Activated T-cell treated with anti-CD3 and anti-CD28 coated beads, Interleukin-2, amount 50 U/mL, for 4 hours (primary cell): Measurements from ENCODE around the gene TPRN. TPM values are rescaled to one million over a fixed set of nuclear protein-coding genes. Genes with fewer than 3 reads are reported as not detected.
A peak's percentile ranks its signal among the peaks of the same experiment; 100 is the strongest.

Experiments
- ATAC-seq, 2 donors: fragments of 200-7000 bp; cut with Tn5 transposase; one replicate each; pipeline ENCODE4 v1.10.0; 2021
- DNase-seq: peaks from one replicate; pipeline ENCODE4 v3.0.0-alpha.2; 2020
- H3K27me3 Mint-ChIP-seq: one replicate; pipeline ENCODE4 v1.8.0; 2021; ENCODE audit warnings: low read depth, mixed read lengths
- H3K36me3 Mint-ChIP-seq: one replicate; pipeline ENCODE4 v1.8.0; 2022; ENCODE audit warnings: mixed read lengths; ENCODE audit not compliant: insufficient read depth
- H3K4me1 Mint-ChIP-seq: one replicate; pipeline ENCODE4 v1.8.0; 2021; ENCODE audit warnings: low read depth, mixed read lengths
- H3K4me3 Mint-ChIP-seq: one replicate; pipeline ENCODE4 v1.8.0; 2021; ENCODE audit warnings: mild to moderate bottlenecking, moderate library complexity, mixed read lengths
- H3K9me3 Mint-ChIP-seq: one replicate; pipeline ENCODE4 v1.8.0; 2021; ENCODE audit warnings: mixed read lengths
- total RNA-seq, 3 donors: library from RNA; stranded (reverse); gene quantifications; one replicate each; pipeline ENCODE4 v1.2.1, GENCODE V29; 2021

TPRN gene
- total RNA-seq, 3 donors from 2014 or later = 15.4 to 15.6 (median 15.5) TPM

- DNase-seq (no peak), ATAC-seq (no peak)
- Mint-ChIP-seq H3K4me1 (no peaks in the 10 kb centered on the region), H3K36me3 (peaks cover 2% of the 10 kb centered on the region), H3K27me3 (no peaks in the 10 kb centered on the region), H3K9me3 (no peaks in the 10 kb centered on the region), H3K4me3 (no peak overlapping the region)
Observed at GRCh38 chr9:137214620-137215019, 14.1 kb upstream of the TPRN start.

GRCh38 chr9:137213160-137214060 lies 12.9 kb upstream of the TPRN start:
- no peaks in the 10 kb centered on the region for H3K4me1 Mint-ChIP-seq
- no peaks in the 10 kb centered on the region for H3K9me3 Mint-ChIP-seq
- peaks cover 6% of the 10 kb centered on the region for H3K36me3 Mint-ChIP-seq
- DNase-seq (no peak), ATAC-seq (no peak)
- H3K27me3 Mint-ChIP-seq = no peaks in the 10 kb centered on the region
- H3K4me3 Mint-ChIP-seq = no peak overlapping the region

DNA sequence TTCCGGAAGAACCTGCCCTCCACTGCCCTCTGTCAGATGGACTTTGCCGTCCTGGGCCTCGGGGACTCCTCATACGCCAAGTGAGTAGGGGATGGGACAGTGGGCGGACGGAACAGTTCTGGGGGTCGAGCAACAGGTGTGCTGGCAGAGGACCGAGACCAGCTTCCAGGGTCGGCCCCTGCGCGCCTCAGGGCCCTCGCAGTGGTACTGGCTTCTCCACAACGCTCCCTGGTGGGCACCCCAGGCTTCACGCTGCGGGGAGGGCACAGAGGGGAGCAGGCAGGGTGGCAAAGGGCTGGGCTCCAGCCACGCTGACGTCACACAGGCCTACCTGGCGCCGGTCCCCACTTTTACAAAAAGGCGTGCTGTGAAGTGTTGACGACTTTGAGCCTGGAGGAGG lies 12.0 kb upstream of the TPRN start:
- Mint-ChIP-seq H3K36me3 (peaks cover 7% of the 10 kb centered on the region), H3K4me1 (peaks cover 1% of the 10 kb centered on the region), H3K27me3 (no peaks in the 10 kb centered on the region), H3K9me3 (no peaks in the 10 kb centered on the region), H3K4me3 (no peak overlapping the region)
- ATAC-seq = no peak
- no peak for DNase-seq

GRCh38 chr9:137211532-137211931 lies 11.0 kb upstream of the TPRN start:
- peaks cover 13% of the 10 kb centered on the region for H3K36me3 Mint-ChIP-seq
- ATAC-seq = no peak
- H3K4me1 Mint-ChIP-seq = peaks cover 11% of the 10 kb centered on the region
- no peak for DNase-seq
- H3K4me3 Mint-ChIP-seq = no peak overlapping the region
- H3K27me3 Mint-ChIP-seq = no peaks in the 10 kb centered on the region
- no peaks in the 10 kb centered on the region for H3K9me3 Mint-ChIP-seq

GRCh38 chr9:137206602-137207001 lies 6.1 kb upstream of the TPRN start:
- H3K4me1 Mint-ChIP-seq = peaks cover 33% of the 10 kb centered on the region
- no peaks in the 10 kb centered on the region for H3K27me3 Mint-ChIP-seq
- ATAC-seq (no peak), DNase-seq (no peak)
- peaks cover 12% of the 10 kb centered on the region for H3K36me3 Mint-ChIP-seq
- H3K4me3 Mint-ChIP-seq = peak overlapping the region; percentile 95
- H3K9me3 Mint-ChIP-seq = no peaks in the 10 kb centered on the region

DNA sequence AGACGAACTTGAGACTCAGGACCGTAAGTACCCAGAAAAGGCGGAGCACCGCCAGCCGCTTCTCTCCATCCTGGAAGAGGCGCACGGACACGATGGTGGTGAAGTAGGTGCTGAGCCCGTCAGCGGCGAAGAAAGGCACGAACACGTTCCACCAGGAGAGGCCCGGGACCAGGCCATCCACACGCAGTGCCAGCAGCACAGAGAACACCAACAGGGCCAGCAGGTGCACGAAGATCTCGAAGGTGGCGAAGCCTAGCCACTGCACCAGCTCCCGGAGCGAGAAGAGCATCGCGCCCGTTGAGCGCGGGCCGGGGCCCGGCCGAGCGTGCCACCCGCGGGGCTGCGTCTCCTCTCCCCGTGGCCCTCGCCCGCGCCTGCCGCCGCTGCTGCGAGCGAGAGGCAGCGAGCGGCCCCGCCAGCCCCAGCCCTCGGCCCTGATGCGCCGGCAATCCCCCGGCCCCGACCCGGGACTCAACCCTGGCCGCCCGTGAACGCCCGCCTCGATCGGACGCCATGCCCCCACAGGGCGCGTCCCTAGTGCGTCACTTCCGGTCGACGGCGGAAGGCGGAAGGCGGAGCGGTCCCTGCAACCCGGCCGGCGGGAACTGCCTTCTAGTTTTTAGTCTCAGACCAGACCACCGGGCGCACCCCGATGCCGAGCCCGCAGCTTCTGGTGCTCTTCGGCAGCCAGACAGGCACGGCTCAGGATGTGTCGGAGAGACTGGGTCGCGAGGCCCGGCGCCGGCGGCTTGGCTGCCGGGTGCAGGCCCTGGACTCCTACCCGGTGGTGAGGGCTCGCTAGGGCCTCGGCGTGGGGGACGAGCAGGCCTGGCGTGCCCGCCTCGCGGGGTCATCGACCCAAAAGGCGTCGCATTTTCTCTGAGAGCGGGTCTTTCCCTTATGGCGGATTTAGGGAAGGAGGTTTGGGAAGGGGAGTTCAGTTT lies 4.9 kb upstream of the TPRN start, which contains the start of the genes NDOR1 and TMEM203:
Gene NDOR1, plus strand, starts transcription at position 575 of the 944 bp plus-strand sequence. Its CDS starts 78 bp downstream, at position 653.
Gene TMEM203, minus strand, starts transcription at position 523 of the 944 bp plus-strand sequence. Its CDS starts 234 bp downstream, at position 289.
- H3K4me3 Mint-ChIP-seq = peak within 1 kb of the TSS; percentile 95
- peaks cover 36% of the 10 kb centered on the region for H3K4me1 Mint-ChIP-seq
- H3K36me3 Mint-ChIP-seq = peaks cover 12% of the 10 kb centered on the region
- DNase-seq (peak; percentile 91), ATAC-seq (peak; percentile 63 to 64)
- no peaks in the 10 kb centered on the region for H3K9me3 Mint-ChIP-seq
- H3K27me3 Mint-ChIP-seq = no peaks in the 10 kb centered on the region

DNA sequence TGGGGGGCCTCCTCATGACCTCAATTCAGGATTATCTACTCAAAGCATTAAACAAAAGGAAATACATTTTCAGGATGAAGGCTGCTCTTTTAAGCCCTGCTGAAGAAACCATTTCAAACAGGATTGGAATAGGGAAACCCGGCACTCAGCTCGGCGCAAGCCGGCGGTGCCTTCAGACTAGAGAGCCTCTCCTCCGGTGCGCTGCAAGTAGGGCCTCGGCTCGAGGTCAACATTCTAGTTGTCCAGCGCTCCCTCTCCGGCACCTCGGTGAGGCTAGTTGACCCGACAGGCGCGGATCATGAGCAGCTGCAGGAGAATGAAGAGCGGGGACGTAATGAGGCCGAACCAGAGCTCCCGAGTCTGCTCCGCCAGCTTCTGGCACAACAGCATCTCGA lies 4.2 kb upstream of the TPRN start:
- ATAC-seq (no peak), DNase-seq (no peak)
- Mint-ChIP-seq H3K36me3 (peaks cover 12% of the 10 kb centered on the region), H3K9me3 (no peaks in the 10 kb centered on the region), H3K4me3 (peak overlapping the region; percentile 95), H3K27me3 (no peaks in the 10 kb centered on the region), H3K4me1 (peaks cover 36% of the 10 kb centered on the region)

DNA sequence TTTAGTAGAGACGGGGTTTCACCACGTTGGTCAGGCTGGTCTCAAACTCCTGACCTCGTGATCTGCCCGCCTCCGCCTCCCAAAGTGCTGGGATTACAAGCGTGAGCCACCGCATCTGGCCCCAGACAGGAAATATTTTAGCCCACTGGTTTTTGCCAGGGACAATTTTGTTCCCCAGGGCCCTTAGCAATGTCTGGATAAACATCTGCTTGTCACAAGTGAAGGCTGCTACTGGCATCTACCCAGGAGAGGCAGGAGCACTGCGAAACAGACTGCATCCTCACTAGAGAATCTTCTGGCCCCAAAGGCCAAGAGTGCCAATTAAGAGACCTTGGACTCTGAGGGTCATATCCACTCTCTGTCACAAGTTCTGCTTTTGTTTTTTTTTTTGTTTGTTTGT lies 2.4 kb upstream of the TPRN start:
- no peak for DNase-seq
- no peaks in the 10 kb centered on the region for H3K27me3 Mint-ChIP-seq
- H3K4me3 Mint-ChIP-seq = no peak overlapping the region
- no peak for ATAC-seq
- no peaks in the 10 kb centered on the region for H3K9me3 Mint-ChIP-seq
- peaks cover 39% of the 10 kb centered on the region for H3K4me1 Mint-ChIP-seq
- peaks cover 7% of the 10 kb centered on the region for H3K36me3 Mint-ChIP-seq

- no peaks in the 10 kb centered on the region for H3K27me3 Mint-ChIP-seq
- ATAC-seq = no peak
- no peaks in the 10 kb centered on the region for H3K9me3 Mint-ChIP-seq
Observed at GRCh38 chr9:137201205-137201868, 796 bp upstream of the TPRN start.

GRCh38 chr9:137199411-137200121 lies 975 bp downstream of the TPRN start:
- Mint-ChIP-seq H3K4me3 (peak overlapping the region; percentile 83), H3K27me3 (no peaks in the 10 kb centered on the region), H3K4me1 (peaks cover 18% of the 10 kb centered on the region), H3K9me3 (no peaks in the 10 kb centered on the region), H3K36me3 (no peaks in the 10 kb centered on the region)
- ATAC-seq = no peak
- no peak for DNase-seq

More at GRCh38 chr9:137201205-137201868, 796 bp upstream of the TPRN start:
- H3K36me3 Mint-ChIP-seq = no peaks in the 10 kb centered on the region
- peaks cover 26% of the 10 kb centered on the region for H3K4me1 Mint-ChIP-seq
- H3K4me3 Mint-ChIP-seq = peak overlapping the region; percentile 84
- DNase-seq = no peak

DNA sequence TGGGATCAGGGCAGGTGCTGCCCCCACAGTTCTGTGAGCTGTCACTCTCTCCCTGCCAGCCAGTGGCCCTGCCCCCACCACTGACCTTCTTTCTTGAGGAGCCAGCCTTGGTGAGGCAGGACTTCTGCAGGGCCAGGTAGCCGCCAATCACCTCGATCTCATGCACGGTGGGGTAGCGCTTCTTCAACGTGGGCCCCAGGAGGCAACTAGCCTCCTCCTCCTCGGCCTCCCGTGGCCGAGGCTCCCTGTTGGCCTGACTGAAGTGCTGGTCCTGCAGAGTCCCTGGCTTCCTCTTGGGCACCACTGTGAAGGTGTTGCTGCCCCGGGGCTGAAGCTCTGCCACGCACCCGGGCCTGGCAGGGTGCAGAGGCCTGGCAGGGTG lies 1.6 kb downstream of the TPRN start:
- Mint-ChIP-seq H3K4me1 (peaks cover 13% of the 10 kb centered on the region), H3K27me3 (no peaks in the 10 kb centered on the region), H3K9me3 (no peaks in the 10 kb centered on the region), H3K4me3 (peak overlapping the region; percentile 83), H3K36me3 (no peaks in the 10 kb centered on the region)
- no peak for DNase-seq
- ATAC-seq = no peak

DNA sequence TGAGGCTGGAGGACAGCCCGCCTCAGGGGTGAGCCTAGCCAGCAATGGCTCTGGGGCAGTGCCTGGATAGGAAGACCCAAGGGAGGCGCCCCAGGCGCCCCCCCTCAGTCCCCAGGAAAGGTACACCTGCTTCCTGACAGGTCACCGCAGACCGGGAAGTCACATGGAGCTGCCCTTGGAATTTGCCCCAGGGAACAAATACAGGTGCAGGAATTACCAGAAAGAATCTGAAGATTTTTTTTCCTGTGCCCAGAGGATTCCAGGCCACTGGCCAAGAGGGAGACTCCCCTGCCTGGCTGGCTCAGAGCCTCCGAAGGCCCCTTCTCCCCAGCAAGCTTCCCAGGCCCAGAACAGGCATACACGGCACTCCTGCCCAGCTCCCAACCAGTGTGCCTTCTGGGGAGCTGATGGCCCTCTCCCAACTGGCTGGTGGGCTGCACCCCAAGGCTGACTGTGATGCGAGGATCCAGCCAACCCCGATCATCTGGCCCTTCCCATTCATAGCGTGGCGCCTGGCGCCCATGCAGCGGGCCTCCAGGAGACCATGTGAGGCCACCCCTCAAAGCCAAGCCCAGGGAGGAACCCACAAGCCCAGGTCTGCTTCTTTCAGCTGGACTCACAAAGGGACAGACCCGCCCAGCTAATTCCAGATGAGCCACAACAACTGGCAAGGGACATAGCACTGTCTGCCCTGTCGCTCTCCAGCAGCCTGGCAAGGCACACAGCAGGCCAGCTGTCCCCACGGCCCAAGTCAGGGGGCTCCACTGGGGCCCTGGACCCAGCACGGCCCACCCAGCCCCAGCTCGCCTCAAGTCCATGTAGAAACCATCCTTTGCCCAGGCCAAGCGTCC lies 2.3 kb downstream of the TPRN start:
- peaks cover 13% of the 10 kb centered on the region for H3K4me1 Mint-ChIP-seq
- no peak for ATAC-seq

More for the DNA sequence above, 2.3 kb downstream of the TPRN start:
- no peaks in the 10 kb centered on the region for H3K9me3 Mint-ChIP-seq
- H3K27me3 Mint-ChIP-seq = no peaks in the 10 kb centered on the region
- H3K36me3 Mint-ChIP-seq = no peaks in the 10 kb centered on the region
- no peak for DNase-seq
- H3K4me3 Mint-ChIP-seq = peak overlapping the region; percentile 52
